ENCODE data around the gene GREM2. TPM values are rescaled to one million over a fixed set of nuclear protein-coding genes. Genes with fewer than 3 reads are reported as not detected.

GREM2 gene
- total RNA-seq, 1 experiment from 2014 or later: not detected

- Mint-ChIP-seq H3K9me3 (no peaks in the 10 kb centered on the region), H3K4me1 (peaks cover 7 to 10% of the 10 kb centered on the region in 2 experiments), H3K27me3 (ENCODE audit: low read depth) (no peaks in the 10 kb centered on the region), H3K4me3 (no peak overlapping the region), H3K36me3 (ENCODE audit: insufficient read depth in 1 of 3, low read depth in 3 of 3) (no peaks in the 10 kb centered on the region), H3K27ac (no peak overlapping the region)
- Histone ChIP-seq H3K23ac (ENCODE audit: insufficient read length, low read depth, low read length) (no peak overlapping the region), H3K27me3 (ENCODE audit: insufficient read depth, low read length) (no peaks in the 10 kb centered on the region), H3K27ac (ENCODE audit: insufficient read length, low read depth, low read length) (no peak overlapping the region), H3K79me2 (ENCODE audit: insufficient read depth, low read length) (no peaks in the 10 kb centered on the region), H3T11ph (ENCODE audit: low read length) (no peak overlapping the region), H3K56ac (ENCODE audit: insufficient read length, low read depth, low read length) (no peak overlapping the region), H2BK20ac (ENCODE audit: low read depth, low read length, poor library complexity, severe bottlenecking) (no peak overlapping the region), H3K9ac (ENCODE audit: extremely low read depth, insufficient read length, low read length) (no peak overlapping the region), H2BK12ac (ENCODE audit: insufficient read length, low read depth, low read length) (no peak overlapping the region), H3K23me2 (ENCODE audit: insufficient read length, low read depth, low read length, poor library complexity, severe bottlenecking) (no peaks in the 10 kb centered on the region), H2BK5ac (ENCODE audit: insufficient read length, low read length) (no peak overlapping the region), H2AK5ac (ENCODE audit: insufficient read length, low read length) (no peak overlapping the region), H2AFZ (ENCODE audit: low read length) (no peak overlapping the region), H4K5ac (ENCODE audit: insufficient read length, low read depth, low read length) (no peak overlapping the region), H3K18ac (ENCODE audit: insufficient read length, low read depth, low read length) (no peak overlapping the region), H3K79me1 (ENCODE audit: insufficient read depth, low read depth, low read length, poor library complexity, severe bottlenecking) (no peaks in the 10 kb centered on the region), H4K8ac (replicated peaks; ENCODE audit: insufficient read length, low read depth, low read length) (no peak overlapping the region), H3K4me1 (ENCODE audit: insufficient read depth, low read length) (no peaks in the 10 kb centered on the region), H3K4ac (ENCODE audit: low read depth, low read length) (no peak overlapping the region), H2BK120ac (ENCODE audit: low read depth, low read length, poor library complexity, severe bottlenecking) (no peak overlapping the region), H2BK15ac (ENCODE audit: low read depth, low read length) (no peak overlapping the region), H3K14ac (ENCODE audit: insufficient read depth, low read length) (no peak overlapping the region), H4K91ac (ENCODE audit: insufficient read length, low read depth, low read length) (no peak overlapping the region), H3K9me3 (ENCODE audit: control insufficient read depth, low read depth, low read length) (no peaks in the 10 kb centered on the region), H4K20me1 (ENCODE audit: control insufficient read depth, insufficient read depth, insufficient read length) (no peaks in the 10 kb centered on the region), H3K4me2 (ENCODE audit: insufficient read depth, insufficient read length, low read length) (no peak overlapping the region)
- WGBS (ENCODE audit: extremely low coverage, insufficient read length, low lambda C conversion rate): no CpG with 5 or more reads among the region's 4 CpGs
- DNase-seq: no peak
- no peak for TF ChIP-seq CTCF (conservative IDR thresholded peaks at IDR 0.05)
Observed at GRCh38 chr1:240475832-240476231, 136.1 kb downstream of the GREM2 start.
